HS-5 (cell line): ENCODE results near the gene ARHGAP30.

Source experiments
- DNase-seq: peaks from one replicate; pipeline ENCODE4 v3.0.0-alpha.2; 2012; ENCODE audit warnings: low read depth

Gene ARHGAP30

GRCh38 chr1:161013488-161014230 is 56.0 kb downstream of the ARHGAP30 start:
- no peak for DNase-seq

DNA sequence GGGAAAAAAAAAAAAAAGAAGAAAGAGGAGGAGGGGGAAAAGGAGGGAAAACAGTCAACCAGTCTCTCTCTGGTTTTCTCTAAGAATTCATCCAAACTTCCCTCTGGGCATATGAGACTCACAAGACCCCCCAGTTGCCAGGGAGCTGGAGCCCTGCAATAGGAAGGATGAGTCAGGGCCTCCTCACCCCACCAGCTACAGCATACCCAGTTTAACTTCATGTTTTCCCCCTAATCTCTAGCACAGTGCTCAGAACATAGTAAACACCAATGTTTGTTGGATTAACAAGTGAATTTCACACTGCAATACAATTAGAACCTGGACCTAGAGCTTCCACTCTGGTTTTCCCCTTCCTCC is 56.6 kb downstream of the ARHGAP30 start:
- DNase-seq: no peak

- no peak for DNase-seq
Observed at GRCh38 chr1:161012420-161012819, 57.3 kb downstream of the ARHGAP30 start.

DNA sequence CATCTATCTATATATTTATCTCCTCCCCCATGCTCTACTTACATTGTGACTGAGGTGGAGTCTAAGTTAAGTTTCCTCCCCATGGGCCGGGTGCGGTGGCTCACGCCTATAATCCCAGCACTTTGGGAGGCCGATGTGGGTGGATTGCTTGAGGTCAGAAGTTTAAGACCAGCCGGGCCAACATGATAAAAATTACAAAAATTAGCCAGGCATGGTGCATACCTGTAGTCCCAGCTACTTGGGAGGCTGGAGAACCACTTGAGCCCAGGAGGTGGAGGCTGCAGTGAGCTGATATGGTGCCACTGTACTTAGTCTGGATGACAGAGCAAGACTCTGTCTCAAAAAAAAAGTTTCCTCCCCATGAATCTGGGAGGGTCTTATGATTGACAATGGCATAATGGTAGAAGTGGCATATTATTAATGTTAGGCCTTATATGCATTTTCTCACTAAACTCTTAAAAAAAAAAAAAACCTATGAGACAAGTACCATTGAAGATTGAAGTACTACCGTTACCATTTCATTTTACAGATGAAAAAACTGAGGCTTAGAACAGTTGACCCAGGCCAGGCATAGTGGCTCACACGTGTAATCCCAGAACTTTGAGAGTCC is 60.0 kb downstream of the ARHGAP30 start:
- no peak for DNase-seq

DNA sequence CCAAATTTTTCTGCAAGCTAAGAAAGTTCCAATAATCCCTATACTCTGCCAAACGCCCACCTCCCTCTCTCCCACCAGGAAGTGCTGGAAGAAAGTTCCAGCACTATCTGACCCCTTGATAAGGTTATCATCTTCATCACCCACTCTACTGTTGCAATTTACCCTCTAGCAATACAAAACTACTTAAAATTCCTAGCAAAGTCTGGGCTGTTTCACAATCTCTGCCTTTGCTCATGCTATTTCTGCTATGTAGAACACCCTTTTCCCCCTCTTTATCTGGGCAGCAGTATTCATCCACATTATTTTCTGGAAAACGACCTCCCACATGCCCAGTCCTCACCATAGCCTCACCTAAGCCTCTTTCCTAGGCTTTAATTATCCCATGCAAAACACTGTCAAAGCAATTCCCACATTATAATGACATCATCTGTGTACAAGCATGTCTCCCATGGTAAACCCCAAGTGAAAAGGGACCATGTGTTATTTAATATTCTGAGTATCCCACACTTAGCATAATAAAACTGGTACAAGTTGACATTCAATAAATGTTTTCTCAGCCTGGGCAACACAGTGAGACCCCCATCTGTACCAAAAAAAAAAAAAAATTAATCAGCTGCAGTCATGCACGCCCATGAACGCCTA is 60.7 kb downstream of the ARHGAP30 start:
- no peak for DNase-seq

GRCh38 chr1:161007369-161007768 is 62.3 kb downstream of the ARHGAP30 start:
- no peak for DNase-seq

GRCh38 chr1:161006563-161006962 is 63.1 kb downstream of the ARHGAP30 start:
- no peak for DNase-seq

DNA sequence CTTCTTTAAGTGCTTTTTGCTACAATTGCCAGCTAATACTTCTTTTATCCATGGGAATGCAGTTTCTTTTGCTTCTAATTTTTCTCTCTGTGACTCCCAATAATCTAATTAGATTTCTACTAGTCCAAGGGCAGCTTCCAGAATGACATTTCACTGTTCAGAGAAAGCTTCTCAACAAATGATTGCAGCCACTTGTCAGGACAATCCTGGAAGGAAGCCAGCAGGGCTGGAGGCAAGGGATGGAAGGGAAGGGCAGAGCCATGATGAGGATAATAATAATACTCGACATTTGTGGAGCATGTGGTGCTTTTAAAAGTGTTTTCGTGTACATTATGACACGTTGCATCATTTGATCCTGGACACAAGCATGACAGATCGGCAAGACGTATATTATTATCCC is 68.2 kb downstream of the ARHGAP30 start:
- no peak for DNase-seq

- no peak for DNase-seq
Observed at GRCh38 chr1:161000736-161001480, 68.8 kb downstream of the ARHGAP30 start.

DNA sequence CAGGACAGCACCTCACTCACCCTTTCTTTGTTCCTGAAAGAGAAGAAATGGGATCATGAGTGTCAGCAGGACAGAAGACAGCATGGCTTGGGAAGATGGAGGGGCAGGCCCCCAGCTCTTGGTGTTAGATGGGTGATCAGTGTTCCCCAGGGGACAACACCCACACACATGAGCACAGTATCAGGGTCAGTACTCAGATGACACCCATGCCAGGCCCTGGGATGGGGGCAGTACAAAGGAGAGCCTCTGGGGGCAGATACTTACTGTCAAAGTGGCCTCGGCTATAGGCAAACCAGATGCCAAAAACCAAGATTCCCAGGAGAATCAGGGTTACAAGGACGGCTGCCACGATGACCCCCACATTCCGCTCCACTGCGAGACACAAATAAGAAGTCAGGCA is 70.3 kb downstream of the ARHGAP30 start:
- no peak for DNase-seq

- no peak for DNase-seq
Observed at GRCh38 chr1:160997323-160998038, 72.2 kb downstream of the ARHGAP30 start.
